Mesothelial cell of epicardium (in vitro differentiated cells): ENCODE data around the gene MITF. TPM values are rescaled to one million over a fixed set of nuclear protein-coding genes. Genes with fewer than 3 reads are reported as not detected.

Source experiments
- DNase-seq, 2 experiments: peaks; one replicate each; pipeline ENCODE4 v3.0.0; 2021; ENCODE audit warnings: low spot score in 2 of 2; ENCODE audit not compliant: unreplicated experiment in 2 of 2
- H3K27ac Mint-ChIP-seq: 2 replicates; pipeline ENCODE4 v1.8.0; 2021; ENCODE audit warnings: mixed read lengths
- H3K27me3 Mint-ChIP-seq: 2 replicates; pipeline ENCODE4 v1.8.0; 2021; ENCODE audit warnings: low read depth, mixed read lengths
- H3K36me3 Mint-ChIP-seq: 2 replicates; pipeline ENCODE4 v1.8.0; 2021; ENCODE audit warnings: mixed read lengths
- H3K4me1 Mint-ChIP-seq: 2 replicates; pipeline ENCODE4 v1.8.0; 2021; ENCODE audit warnings: mixed read lengths
- H3K4me3 Mint-ChIP-seq: 2 replicates; pipeline ENCODE4 v1.8.0; 2021; ENCODE audit warnings: mild to moderate bottlenecking, moderate library complexity, mixed read lengths
- H3K9me3 Mint-ChIP-seq: 2 replicates; pipeline ENCODE4 v1.8.0; 2021; ENCODE audit warnings: mixed read lengths
- total RNA-seq: library from RNA; stranded (reverse); gene quantifications from 3 replicates; pipeline ENCODE4 v1.2.1, GENCODE V29; 2021
- TF ChIP-seq, protein P1 (sequence below): fragments of 200-600 bp; sonication (generic); IDR thresholded peaks from one replicate; pipeline ENCODE4 v1.5.0; 2021; ENCODE audit warnings: antibody characterized with exemption; ENCODE audit not compliant: unreplicated experiment

The MITF gene
- total RNA-seq, 1 donor from 2014 or later, result 7.0 TPM

DNA sequence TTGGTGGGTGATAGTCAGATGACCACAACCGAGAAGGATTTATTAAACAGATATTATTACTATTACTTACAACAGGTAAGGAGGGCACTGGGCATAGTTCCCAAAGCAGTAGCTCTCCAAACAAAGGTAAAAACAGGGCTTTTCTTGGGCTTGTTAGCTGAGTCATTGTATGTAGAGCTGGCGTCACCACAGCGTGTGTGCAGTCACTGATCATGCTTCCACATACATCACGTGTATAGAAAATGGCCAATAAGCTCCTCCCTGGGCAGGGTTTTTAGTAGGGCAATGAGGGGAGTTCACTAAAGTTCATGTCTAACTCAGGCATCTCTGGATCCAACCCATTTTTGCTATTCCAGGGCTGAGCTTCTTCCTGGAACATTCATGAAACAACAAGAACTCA is 254.5 kb downstream of the MITF start:
- H3K9me3 Mint-ChIP-seq, result no peaks in the 10 kb centered on the region
- peaks cover 21% of the 10 kb centered on the region for H3K4me1 Mint-ChIP-seq
- H3K36me3 Mint-ChIP-seq, result no peaks in the 10 kb centered on the region
- no peak for DNase-seq
- no peak overlapping the region for H3K4me3 Mint-ChIP-seq
- no peak overlapping the region for H3K27ac Mint-ChIP-seq
- TF ChIP-seq, protein P1, sequence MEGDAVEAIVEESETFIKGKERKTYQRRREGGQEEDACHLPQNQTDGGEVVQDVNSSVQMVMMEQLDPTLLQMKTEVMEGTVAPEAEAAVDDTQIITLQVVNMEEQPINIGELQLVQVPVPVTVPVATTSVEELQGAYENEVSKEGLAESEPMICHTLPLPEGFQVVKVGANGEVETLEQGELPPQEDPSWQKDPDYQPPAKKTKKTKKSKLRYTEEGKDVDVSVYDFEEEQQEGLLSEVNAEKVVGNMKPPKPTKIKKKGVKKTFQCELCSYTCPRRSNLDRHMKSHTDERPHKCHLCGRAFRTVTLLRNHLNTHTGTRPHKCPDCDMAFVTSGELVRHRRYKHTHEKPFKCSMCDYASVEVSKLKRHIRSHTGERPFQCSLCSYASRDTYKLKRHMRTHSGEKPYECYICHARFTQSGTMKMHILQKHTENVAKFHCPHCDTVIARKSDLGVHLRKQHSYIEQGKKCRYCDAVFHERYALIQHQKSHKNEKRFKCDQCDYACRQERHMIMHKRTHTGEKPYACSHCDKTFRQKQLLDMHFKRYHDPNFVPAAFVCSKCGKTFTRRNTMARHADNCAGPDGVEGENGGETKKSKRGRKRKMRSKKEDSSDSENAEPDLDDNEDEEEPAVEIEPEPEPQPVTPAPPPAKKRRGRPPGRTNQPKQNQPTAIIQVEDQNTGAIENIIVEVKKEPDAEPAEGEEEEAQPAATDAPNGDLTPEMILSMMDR, result no peak
- peaks cover 17% of the 10 kb centered on the region for H3K27me3 Mint-ChIP-seq

DNA sequence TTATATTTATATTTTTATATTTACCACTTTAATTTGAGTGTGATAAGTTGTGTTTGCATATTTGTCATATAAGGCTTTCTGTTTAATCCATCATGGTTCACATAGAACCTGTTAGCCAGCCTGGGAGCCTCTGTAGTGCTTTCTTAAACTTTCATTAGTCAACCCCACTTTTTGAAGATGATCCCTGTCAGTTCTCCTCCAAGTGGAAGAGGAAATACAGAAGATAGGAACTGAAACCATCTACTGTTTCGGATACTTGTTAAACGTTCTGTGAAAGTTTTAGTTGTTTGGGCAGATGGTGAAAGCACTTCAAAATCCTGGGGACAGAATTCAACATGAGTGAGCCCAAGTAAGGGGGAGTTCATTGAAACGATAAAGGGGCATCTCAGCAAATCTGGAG is 255.7 kb downstream of the MITF start:
- Mint-ChIP-seq H3K9me3 (peaks cover 3% of the 10 kb centered on the region), H3K4me1 (peaks cover 32% of the 10 kb centered on the region), H3K4me3 (no peak overlapping the region), H3K36me3 (no peaks in the 10 kb centered on the region), H3K27me3 (peaks cover 9% of the 10 kb centered on the region), H3K27ac (no peak overlapping the region)
- TF ChIP-seq, protein P1, result no peak
- no peak for DNase-seq

DNA sequence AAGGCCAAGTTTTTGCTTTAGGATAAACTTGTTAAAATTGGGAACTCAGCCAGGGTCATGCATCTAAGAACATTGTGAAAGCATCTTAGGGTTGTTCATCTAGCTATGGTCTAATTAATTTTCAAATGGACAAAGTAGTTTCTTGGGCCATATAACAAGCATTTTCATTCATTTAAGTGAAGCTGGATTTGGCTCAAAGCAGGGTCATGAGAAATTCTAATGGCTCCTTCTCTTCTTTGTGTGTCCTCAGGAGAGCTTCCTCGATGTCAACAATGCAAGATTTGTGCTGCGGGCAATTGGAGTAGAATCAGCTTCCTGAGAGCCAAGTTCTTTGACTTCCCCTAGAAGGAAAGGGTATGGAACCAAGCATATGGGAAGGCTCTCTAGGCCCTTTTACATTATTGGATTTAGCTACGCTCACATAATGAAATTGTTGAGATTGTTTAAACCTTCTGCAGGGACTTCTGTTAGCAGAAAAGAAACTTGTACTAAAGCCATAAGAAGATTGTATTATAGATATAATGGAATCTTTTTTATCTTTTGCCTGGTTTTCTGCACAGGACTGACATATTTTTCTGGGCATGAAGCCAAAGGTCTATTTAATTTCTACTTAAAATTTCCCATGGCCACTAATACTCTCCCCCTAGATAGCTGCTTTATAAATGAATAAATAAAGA is 258.5 kb downstream of the MITF start:
- no peak overlapping the region for H3K4me3 Mint-ChIP-seq
- peak overlapping the region; percentile 91 for H3K27ac Mint-ChIP-seq
- H3K27me3 Mint-ChIP-seq, result peaks cover 8% of the 10 kb centered on the region
- DNase-seq, result no peak
- peaks cover 3% of the 10 kb centered on the region for H3K9me3 Mint-ChIP-seq
- H3K4me1 Mint-ChIP-seq, result peaks cover 38% of the 10 kb centered on the region
- no peaks in the 10 kb centered on the region for H3K36me3 Mint-ChIP-seq
- TF ChIP-seq, protein P1, result no peak

DNA sequence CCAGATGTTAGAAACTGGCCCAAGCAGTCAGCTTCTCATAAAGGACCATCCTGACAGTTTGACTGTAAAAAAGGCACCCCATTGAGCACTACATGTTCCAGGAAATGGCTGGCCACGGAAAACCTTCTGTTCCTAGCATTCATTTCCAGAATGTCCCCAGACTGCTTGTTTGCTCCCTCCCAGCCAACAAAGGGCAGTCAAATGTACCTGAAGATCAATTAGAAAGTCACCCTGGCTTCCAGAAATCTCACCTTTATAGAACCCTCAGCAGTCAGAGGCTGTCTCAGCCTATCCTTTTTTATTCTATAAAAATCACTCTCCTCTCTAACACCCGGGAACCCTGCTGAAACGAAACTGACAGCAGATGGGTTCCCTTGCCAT is 259.5 kb downstream of the MITF start:
- peaks cover 35% of the 10 kb centered on the region for H3K4me1 Mint-ChIP-seq
- peaks cover 3% of the 10 kb centered on the region for H3K9me3 Mint-ChIP-seq
- H3K36me3 Mint-ChIP-seq, result no peaks in the 10 kb centered on the region
- TF ChIP-seq, protein P1, result no peak
- no peak for DNase-seq
- H3K27ac Mint-ChIP-seq, result peak overlapping the region; percentile 91
- H3K4me3 Mint-ChIP-seq, result no peak overlapping the region
- H3K27me3 Mint-ChIP-seq, result peaks cover 4% of the 10 kb centered on the region

DNA sequence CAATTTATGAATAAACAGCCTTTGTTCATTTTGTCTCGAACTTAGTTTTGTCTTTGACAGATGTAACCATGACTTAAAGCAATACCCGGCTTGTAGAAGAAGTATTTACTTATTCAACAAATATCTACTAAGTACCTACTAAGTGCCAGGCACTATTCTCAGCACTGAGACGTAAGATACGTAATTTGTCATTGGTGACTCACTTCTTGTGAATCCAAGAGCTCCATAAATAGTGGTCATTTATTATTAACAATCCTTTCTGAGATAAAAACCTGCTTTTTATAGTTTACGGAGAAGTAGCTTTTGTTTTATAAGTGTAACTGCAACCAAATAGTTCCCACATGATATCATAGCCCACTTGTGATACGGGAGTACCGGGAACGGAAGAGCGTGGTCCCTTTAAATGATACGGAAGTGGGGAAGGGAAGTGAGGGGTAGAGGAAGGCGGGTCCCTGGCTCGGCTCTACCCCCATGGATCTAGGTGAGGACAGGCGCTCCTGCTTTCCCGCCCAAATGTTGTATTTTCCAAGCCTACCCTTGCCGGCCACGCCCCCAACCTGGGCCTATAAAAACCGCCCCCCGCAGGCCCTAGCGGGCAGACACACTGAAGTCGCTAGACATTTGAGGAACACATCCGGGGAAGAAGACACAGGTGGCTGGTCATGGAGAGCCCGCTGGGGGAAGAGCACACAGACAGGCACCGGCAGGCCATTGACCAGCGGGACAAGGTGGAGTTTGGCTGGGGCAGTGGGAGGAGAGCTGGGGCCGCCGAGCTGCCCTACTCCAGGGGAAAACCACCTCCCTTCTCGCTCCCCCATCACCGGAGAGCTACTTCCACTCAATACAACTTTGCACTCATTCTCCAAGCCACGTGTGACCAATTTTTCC is 260.1 kb downstream of the MITF start, which contains the start of gene SAMMSON:
TSS of gene SAMMSON (plus strand) at position 594 of the 888 bp plus-strand sequence.
- Mint-ChIP-seq H3K27ac (peak within 1 kb of the TSS; percentile 91), H3K4me1 (peaks cover 35% of the 10 kb centered on the region), H3K27me3 (peaks cover 4% of the 10 kb centered on the region), H3K4me3 (no peak within 1 kb of the TSS), H3K36me3 (no peaks in the 10 kb centered on the region), H3K9me3 (peaks cover 3% of the 10 kb centered on the region)
- TF ChIP-seq, protein P1, result no peak
- no peak for DNase-seq
